ENCODE measurements around the gene ZNF827. TPM values are rescaled to one million over a fixed set of nuclear protein-coding genes. Genes with fewer than 3 reads are reported as not detected.

The ZNF827 gene
- total RNA-seq, 1 experiment from 2014 or later, result 22.4 TPM

GRCh38 chr4:145757188-145757587 lies 181.4 kb downstream of the ZNF827 start:
- Histone ChIP-seq H3K9me3 (ENCODE audit: insufficient read depth, low read depth) (no peaks in the 10 kb centered on the region), H3K4me3 (no peak overlapping the region), H3F3A (ENCODE audit: insufficient read depth, low read depth) (no peaks in the 10 kb centered on the region), H3K9me2 (ENCODE audit: insufficient read depth) (no peaks in the 10 kb centered on the region; the same call in 1 of the 2 replicates), H3K4me2 (no peak overlapping the region), H2AFZ (no peak overlapping the region), H4K20me1 (ENCODE audit: insufficient read depth) (no peaks in the 10 kb centered on the region), H3K79me2 (ENCODE audit: low read depth) (no peaks in the 10 kb centered on the region), H3K27me3 (ENCODE audit: insufficient read depth, low read depth) (no peaks in the 10 kb centered on the region), H3K4me1 (replicated peaks; ENCODE audit: insufficient read depth) (no peaks in the 10 kb centered on the region), H3K27ac (no peak overlapping the region), H3K36me3 (ENCODE audit: low read depth) (no peaks in the 10 kb centered on the region)
- POLR2A ChIA-PET (ENCODE audit: unreplicated experiment), result interaction anchor here (0.6 kb wide), 1 partner anchor 15 kb away, joined by 7 read pairs; no protein-coding TSS in a partner anchor
- CTCF ChIA-PET, result no interaction called here
- no TSS peak for BruUV-seq (replicated peaks)
- intact Hi-C loops (cut with micrococcal nuclease; ENCODE audit: unreplicated experiment), result no loop called here
- no peak for DNase-seq
- no peak for TF ChIP-seq EZH2 (IDR thresholded peaks at IDR 0.05; ENCODE audit: low read depth)
- TF ChIP-seq, protein P1, sequence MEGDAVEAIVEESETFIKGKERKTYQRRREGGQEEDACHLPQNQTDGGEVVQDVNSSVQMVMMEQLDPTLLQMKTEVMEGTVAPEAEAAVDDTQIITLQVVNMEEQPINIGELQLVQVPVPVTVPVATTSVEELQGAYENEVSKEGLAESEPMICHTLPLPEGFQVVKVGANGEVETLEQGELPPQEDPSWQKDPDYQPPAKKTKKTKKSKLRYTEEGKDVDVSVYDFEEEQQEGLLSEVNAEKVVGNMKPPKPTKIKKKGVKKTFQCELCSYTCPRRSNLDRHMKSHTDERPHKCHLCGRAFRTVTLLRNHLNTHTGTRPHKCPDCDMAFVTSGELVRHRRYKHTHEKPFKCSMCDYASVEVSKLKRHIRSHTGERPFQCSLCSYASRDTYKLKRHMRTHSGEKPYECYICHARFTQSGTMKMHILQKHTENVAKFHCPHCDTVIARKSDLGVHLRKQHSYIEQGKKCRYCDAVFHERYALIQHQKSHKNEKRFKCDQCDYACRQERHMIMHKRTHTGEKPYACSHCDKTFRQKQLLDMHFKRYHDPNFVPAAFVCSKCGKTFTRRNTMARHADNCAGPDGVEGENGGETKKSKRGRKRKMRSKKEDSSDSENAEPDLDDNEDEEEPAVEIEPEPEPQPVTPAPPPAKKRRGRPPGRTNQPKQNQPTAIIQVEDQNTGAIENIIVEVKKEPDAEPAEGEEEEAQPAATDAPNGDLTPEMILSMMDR (conservative IDR thresholded peaks at IDR 0.05), result no peak

GRCh38 chr4:145756244-145756643 lies 182.4 kb downstream of the ZNF827 start:
- no peaks in the 10 kb centered on the region for H3K4me1 ChIP-seq (replicated peaks; ENCODE audit: insufficient read depth)
- no peak overlapping the region for H3K4me3 ChIP-seq
- no peak overlapping the region for H2AFZ ChIP-seq
- no peaks in the 10 kb centered on the region for H3F3A ChIP-seq (ENCODE audit: insufficient read depth, low read depth)
- no peaks in the 10 kb centered on the region for H3K79me2 ChIP-seq (ENCODE audit: low read depth)
- H3K4me2 ChIP-seq, result no peak overlapping the region
- H3K9me3 ChIP-seq (ENCODE audit: insufficient read depth, low read depth), result no peaks in the 10 kb centered on the region
- no TSS peak for BruUV-seq (replicated peaks)
- H3K27ac ChIP-seq, result no peak overlapping the region
- CTCF ChIA-PET, result no interaction called here
- H4K20me1 ChIP-seq (ENCODE audit: insufficient read depth), result no peaks in the 10 kb centered on the region
- no peaks in the 10 kb centered on the region; the same call in 1 of the 2 replicates for H3K9me2 ChIP-seq (ENCODE audit: insufficient read depth)
- no peaks in the 10 kb centered on the region for H3K36me3 ChIP-seq (ENCODE audit: low read depth)
- TF ChIP-seq, protein P1 (conservative IDR thresholded peaks at IDR 0.05), result no peak
- TF ChIP-seq EZH2 (IDR thresholded peaks at IDR 0.05; ENCODE audit: low read depth), result no peak
- intact Hi-C loops (cut with micrococcal nuclease; ENCODE audit: unreplicated experiment), result no loop called here
- no peak for DNase-seq
- no peaks in the 10 kb centered on the region for H3K27me3 ChIP-seq (ENCODE audit: insufficient read depth, low read depth)
- POLR2A ChIA-PET (ENCODE audit: unreplicated experiment), result interaction anchor here (0.6 kb wide), 1 partner anchor 16 kb away, joined by 7 read pairs; no protein-coding TSS in a partner anchor

DNA sequence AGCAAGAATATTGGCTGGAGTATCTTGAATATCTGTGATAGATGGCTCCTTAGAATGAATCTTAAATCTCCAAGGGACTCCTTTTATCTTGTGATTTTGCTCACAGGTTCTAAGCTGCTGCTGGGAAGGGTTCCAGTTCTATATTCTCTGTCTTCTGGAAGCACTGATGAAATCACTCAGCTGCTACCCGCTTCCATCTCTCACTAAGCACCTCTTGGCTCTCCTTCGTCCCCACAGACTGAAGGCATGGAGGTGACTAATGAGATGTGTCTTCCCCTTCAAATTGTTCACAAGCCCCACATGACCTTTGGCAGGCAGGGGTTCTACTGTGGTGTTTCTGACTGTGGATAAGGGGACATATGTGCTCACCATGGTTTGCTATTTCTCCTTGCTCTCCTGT lies 182.8 kb downstream of the ZNF827 start:
- H3K4me1 ChIP-seq (replicated peaks; ENCODE audit: insufficient read depth), result no peaks in the 10 kb centered on the region
- no peaks in the 10 kb centered on the region; the same call in 1 of the 2 replicates for H3K9me2 ChIP-seq (ENCODE audit: insufficient read depth)
- no peaks in the 10 kb centered on the region for H3K36me3 ChIP-seq (ENCODE audit: low read depth)
- TF ChIP-seq EZH2 (IDR thresholded peaks at IDR 0.05; ENCODE audit: low read depth), result no peak
- TF ChIP-seq, protein P1 (conservative IDR thresholded peaks at IDR 0.05), result no peak
- no peak overlapping the region for H3K27ac ChIP-seq
- no TSS peak for BruUV-seq (replicated peaks)
- H2AFZ ChIP-seq, result no peak overlapping the region
- H3K9me3 ChIP-seq (ENCODE audit: insufficient read depth, low read depth), result no peaks in the 10 kb centered on the region
- intact Hi-C loops (cut with micrococcal nuclease; ENCODE audit: unreplicated experiment), result no loop called here
- no peak for DNase-seq
- no peaks in the 10 kb centered on the region for H3K79me2 ChIP-seq (ENCODE audit: low read depth)
- H3F3A ChIP-seq (ENCODE audit: insufficient read depth, low read depth), result no peaks in the 10 kb centered on the region
- H4K20me1 ChIP-seq (ENCODE audit: insufficient read depth), result no peaks in the 10 kb centered on the region
- POLR2A ChIA-PET (ENCODE audit: unreplicated experiment), result no interaction called here
- CTCF ChIA-PET, result no interaction called here
- no peak overlapping the region for H3K4me2 ChIP-seq
- H3K4me3 ChIP-seq, result no peak overlapping the region
- H3K27me3 ChIP-seq (ENCODE audit: insufficient read depth, low read depth), result no peaks in the 10 kb centered on the region
